ENCODE data around the gene SPEF2.

DNA sequence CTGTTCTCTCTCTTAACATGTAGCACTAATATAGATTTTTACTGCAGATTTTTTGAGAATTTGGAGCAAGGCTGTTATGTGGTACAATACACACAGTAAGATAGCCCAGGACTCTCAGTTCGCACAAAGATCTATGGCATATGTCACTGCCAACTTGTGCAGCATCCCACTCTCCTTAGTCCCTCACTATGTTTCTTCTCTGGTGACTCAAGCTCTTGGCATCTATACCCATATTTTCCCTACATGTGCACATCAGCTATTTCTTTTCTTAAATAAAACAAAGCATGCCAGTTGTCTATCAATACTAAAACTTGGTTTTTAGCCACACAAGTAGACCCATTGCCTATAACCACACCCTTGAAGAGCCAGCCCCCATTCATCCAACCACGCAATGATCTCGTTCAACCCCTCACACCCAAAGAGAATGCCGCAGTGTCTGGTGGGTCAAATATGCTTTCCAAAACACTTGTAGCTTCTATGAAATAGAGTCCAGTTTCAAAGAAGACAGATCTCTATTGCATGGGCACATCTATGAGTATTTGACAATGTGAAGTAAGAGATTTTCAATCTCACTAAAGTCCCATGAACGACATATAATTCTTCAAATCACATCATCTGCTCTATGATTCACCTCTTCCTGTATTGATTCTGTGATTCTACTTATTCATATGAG, 220.8 kb downstream of the SPEF2 start:
- TF ChIP-seq CTCF (optimal IDR thresholded peaks at IDR 0.05 in 1 of 3, IDR thresholded peaks at IDR 0.05 in 1 of 3, conservative IDR thresholded peaks at IDR 0.05 in 1 of 3; ENCODE audit: extremely low read depth in 1 of 3, insufficient read depth in 2 of 3, low read length in 3 of 3): no peak
- no peak for TF ChIP-seq EZH2 (IDR thresholded peaks at IDR 0.05; ENCODE audit: low read length)
